ENCODE data around the gene CHRNB4.

Gene CHRNB4

GRCh38 chr15:78618064-78618463 is 22.9 kb downstream of the CHRNB4 start (continued):
- TF ChIP-seq ZNF645 (tag by site-specific recombination; IDR thresholded peaks at IDR 0.05): no peak

- TF ChIP-seq ZNF585B (tag by site-specific recombination; IDR thresholded peaks at IDR 0.05) (no peak), ZNF777 (tag by site-specific recombination; IDR thresholded peaks at IDR 0.05; ENCODE audit: borderline replicate concordance) (no peak), ZSCAN16 (tag by site-specific recombination; IDR thresholded peaks at IDR 0.05) (no peak), ZNF580 (tag by site-specific recombination; IDR thresholded peaks at IDR 0.05) (no peak), CTCF (tag by site-specific recombination; IDR thresholded peaks at IDR 0.05) (no peak), ZBTB17 (tag by site-specific recombination; IDR thresholded peaks at IDR 0.05) (no peak), ZNF404 (tag by site-specific recombination; IDR thresholded peaks at IDR 0.05) (no peak), ZBTB49 (tag by site-specific recombination; IDR thresholded peaks at IDR 0.05; ENCODE audit: low read depth) (no peak), ZNF10 (tag by site-specific recombination; IDR thresholded peaks at IDR 0.05) (no peak), GLI4 (tag by site-specific recombination; IDR thresholded peaks at IDR 0.05) (no peak), ZBTB10 (tag by site-specific recombination; IDR thresholded peaks at IDR 0.05) (no peak), OVOL3 (tag by site-specific recombination; IDR thresholded peaks at IDR 0.05) (no peak), ZNF560 (tag by site-specific recombination; IDR thresholded peaks at IDR 0.05; ENCODE audit: borderline replicate concordance) (no peak), KLF9 (tag by site-specific recombination; IDR thresholded peaks at IDR 0.05; ENCODE audit: low read depth) (no peak), SCRT2 (tag by site-specific recombination; IDR thresholded peaks at IDR 0.05) (no peak), TRIM28 (IDR thresholded peaks at IDR 0.05; ENCODE audit: borderline replicate concordance, low read length) (no peak), ZNF707 (tag by site-specific recombination; IDR thresholded peaks at IDR 0.05) (no peak)
- no peaks in the 10 kb centered on the region for H3K36me3 ChIP-seq (ENCODE audit: control insufficient read depth in 2 of 2, insufficient read depth in 1 of 2, low read length in 2 of 2)
- no peak overlapping the region for H3K27ac ChIP-seq (ENCODE audit: extremely low read depth, low read depth, low read length)
- ChIA-PET POLR2A (no interaction called here), CTCF (interaction anchor here (0.7 to 7.5 kb wide), 8 partner anchors 12 to 1942 kb away, joined by 3 to 91 read pairs (median 4); no protein-coding TSS in a partner anchor)
- no peak overlapping the region for H3K4me3 ChIP-seq (ENCODE audit: low read depth, low read length)
- H3K9me3 ChIP-seq (ENCODE audit: control insufficient read depth, insufficient read depth, low read depth, low read length): no peaks in the 10 kb centered on the region
- H3K4me1 ChIP-seq (ENCODE audit: control insufficient read depth, insufficient read depth, low read length): no peaks in the 10 kb centered on the region
These were observed 23.5 kb downstream of the CHRNB4 start for GRCh38 chr15:78617516-78617915.

Measured in HEK293 (cell line).